GM12875 (cell line): ENCODE data around the gene CPT1A.

Experiments used
- H3K4me3 ChIP-seq: one replicate; pipeline ENCODE4 v1.5.1; 2011; ENCODE audit warnings: low read depth, low read length, control low read depth
- CTCF ChIP-seq: IDR thresholded peaks from 2 replicates; pipeline ENCODE4 v1.5.1; 2011; ENCODE audit warnings: low read depth, mild to moderate bottlenecking, control low read depth, inconsistent platforms, low read length, moderate library complexity, borderline replicate concordance; ENCODE audit not compliant: insufficient read depth

CPT1A gene

GRCh38 chr11:68818181-68818580 lies 23.5 kb downstream of the CPT1A start:
- TF ChIP-seq CTCF = no peak
- H3K4me3 ChIP-seq = no peak overlapping the region

GRCh38 chr11:68817554-68817953 lies 24.2 kb downstream of the CPT1A start:
- no peak overlapping the region for H3K4me3 ChIP-seq
- TF ChIP-seq CTCF = no peak

GRCh38 chr11:68816917-68817419 lies 24.7 kb downstream of the CPT1A start:
- no peak overlapping the region for H3K4me3 ChIP-seq
- TF ChIP-seq CTCF = no peak

GRCh38 chr11:68816251-68816776 lies 25.4 kb downstream of the CPT1A start:
- no peak for TF ChIP-seq CTCF
- H3K4me3 ChIP-seq = no peak overlapping the region

- H3K4me3 ChIP-seq = no peak overlapping the region
- TF ChIP-seq CTCF = no peak
Observed at GRCh38 chr11:68813773-68814172, 27.9 kb downstream of the CPT1A start.

GRCh38 chr11:68812526-68812925 lies 29.2 kb downstream of the CPT1A start:
- no peak for TF ChIP-seq CTCF
- H3K4me3 ChIP-seq = no peak overlapping the region

GRCh38 chr11:68810164-68810563 lies 31.6 kb downstream of the CPT1A start:
- no peak overlapping the region for H3K4me3 ChIP-seq
- no peak for TF ChIP-seq CTCF
